ENCODE results near the gene FBXO8.

The FBXO8 gene

DNA sequence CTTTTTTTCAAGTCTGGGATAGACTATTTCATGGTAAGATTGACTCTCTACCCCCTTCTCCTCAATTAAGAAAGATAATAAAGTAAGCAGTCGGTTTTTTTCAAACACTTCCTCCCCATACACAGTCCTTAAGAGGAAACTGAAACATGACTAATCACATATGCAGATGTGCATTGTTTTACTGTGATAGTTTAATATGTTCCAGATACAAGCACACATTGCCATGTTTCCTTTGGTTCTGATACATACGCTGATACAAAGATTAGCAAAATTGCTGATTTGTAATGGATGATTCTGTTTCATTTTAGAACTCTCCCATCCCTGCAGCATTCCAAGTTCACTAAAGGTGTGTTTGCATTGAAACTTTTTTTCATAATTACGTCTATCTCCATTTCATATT is 76.1 kb downstream of the FBXO8 start:
- DNase-seq (ENCODE audit: low spot score), result no peak

- DNase-seq (ENCODE audit: low spot score), result no peak
Measured at GRCh38 chr4:174204164-174204831, 79.2 kb downstream of the FBXO8 start.

GRCh38 chr4:174201871-174202270 is 81.6 kb downstream of the FBXO8 start:
- no peak for DNase-seq (ENCODE audit: low spot score)

GRCh38 chr4:174199735-174200134 is 83.7 kb downstream of the FBXO8 start:
- DNase-seq (ENCODE audit: low spot score), result no peak

DNA sequence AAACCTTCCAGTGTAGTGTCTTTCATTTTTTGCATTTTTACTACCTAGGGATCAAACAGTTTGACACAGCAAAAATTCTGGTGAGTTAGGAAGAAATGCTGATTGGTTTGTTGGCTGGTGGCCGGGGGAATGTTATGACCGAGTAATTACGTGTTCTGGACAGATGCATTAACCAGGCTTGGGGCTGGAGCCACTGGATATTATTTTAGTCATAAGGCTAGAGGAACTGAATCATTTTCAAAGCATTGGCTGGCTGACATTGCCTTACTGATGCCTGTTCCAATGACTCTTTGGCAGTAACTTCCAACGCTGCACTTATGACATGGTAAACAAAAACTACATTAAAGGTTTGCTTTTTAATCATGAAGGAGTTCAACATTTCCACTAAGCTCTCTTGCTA is 84.6 kb downstream of the FBXO8 start:
- DNase-seq (ENCODE audit: low spot score), result no peak

GRCh38 chr4:174198396-174198795 is 85.1 kb downstream of the FBXO8 start:
- no peak for DNase-seq (ENCODE audit: low spot score)

DNA sequence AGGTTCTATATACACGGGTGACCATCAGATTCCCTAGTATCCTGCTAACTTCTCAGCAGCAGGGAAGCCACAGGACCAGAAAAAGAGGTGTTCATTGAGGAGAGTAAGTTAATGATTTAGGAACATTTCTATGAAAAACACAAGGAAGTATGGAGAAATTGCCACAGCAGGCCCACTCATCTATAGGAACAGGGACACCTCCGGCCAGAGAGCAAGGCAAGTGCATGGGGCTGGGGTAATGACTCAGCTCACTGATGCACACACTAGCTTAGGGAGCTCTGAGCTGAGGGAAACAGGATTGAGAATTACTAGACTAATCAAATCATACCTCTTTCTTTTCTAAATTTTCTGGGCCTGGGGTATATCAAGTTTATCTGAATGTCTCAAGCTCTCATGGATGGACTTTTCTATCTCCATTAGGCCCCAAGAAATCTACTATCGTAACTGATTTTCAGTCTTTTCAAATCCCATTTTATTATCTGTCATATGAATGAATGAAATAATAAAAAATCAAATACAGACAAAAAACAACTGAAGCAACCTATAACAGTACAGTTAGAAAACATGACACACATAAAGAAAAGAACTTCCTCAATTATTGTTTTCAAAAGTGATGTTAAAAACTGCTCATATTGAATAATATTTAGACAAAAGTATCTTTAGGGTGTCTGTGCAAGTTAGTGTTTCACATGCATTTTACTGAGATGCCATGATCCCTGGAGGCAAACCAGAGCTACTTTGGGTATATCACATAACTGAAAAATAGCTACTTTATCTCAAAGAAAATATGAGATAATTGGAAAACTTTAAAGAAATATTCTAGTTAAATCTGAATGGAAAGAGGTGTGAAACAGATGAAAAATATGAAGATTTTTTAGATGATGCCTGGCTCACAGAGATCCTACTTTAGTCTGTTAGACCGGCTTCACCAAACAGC is 89.8 kb downstream of the FBXO8 start:
- no peak for DNase-seq (ENCODE audit: low spot score)

DNA sequence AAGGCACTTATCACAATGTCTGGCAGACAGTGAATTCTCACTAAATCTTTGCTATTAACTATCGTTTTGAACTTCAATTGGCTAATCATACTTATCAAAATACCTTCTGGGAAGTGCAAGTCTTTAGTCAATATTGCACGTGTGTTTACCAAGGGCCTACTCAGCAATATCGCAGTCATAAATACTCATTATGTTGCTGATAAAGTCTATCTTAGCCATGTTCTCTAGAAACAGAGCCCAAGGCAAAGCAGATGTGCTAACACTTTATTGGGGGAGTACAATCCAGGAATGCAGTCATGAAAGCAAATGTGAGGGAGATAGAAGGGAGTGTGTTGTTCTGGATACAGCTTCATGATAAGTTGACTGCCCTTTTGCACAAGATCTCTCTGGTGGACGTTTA is 90.5 kb downstream of the FBXO8 start:
- DNase-seq (ENCODE audit: low spot score), result no peak

GRCh38 chr4:174190832-174191500 is 92.5 kb downstream of the FBXO8 start:
- DNase-seq (ENCODE audit: low spot score), result no peak

DNA sequence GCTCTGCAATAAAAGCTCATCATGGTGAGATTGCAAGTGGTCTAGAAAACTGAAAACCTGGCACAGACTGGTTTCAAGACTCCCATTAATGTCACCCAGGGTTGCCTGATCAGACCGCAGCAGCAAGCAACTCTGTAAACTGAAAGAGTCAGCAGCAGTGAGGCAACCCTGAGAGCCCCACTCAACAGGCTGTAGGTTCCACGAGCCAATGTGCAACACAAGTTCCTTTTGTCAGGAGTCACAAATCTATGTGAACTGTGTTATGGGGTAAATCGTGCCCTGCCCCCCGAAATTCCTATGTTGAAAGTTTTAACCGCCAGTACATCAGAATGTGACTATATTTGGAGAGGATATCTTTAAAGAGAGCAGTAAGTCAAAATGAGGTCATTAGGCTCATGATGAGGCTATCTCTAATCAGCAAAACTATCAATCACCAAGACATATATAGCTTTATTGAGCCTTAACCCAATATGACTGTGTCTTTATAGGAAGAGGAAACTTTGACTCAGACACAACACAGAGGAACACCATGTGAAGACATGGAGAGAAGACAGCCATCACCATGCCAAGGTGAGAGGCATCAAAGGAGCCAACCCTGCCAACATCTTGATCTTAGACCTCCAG is 94.0 kb downstream of the FBXO8 start:
- no peak for DNase-seq (ENCODE audit: low spot score)

Measured in HuH-7 (cell line).